T-helper 9 cell (primary cell): Measurements from ENCODE around the gene AP3B1.

ENCODE experiments used
- DNase-seq: peaks from one replicate; pipeline ENCODE4 v3.0.0-alpha.2; 2020

The AP3B1 gene

GRCh38 chr5:78287833-78288232, 6.7 kb downstream of the AP3B1 start:
- no peak for DNase-seq

DNA sequence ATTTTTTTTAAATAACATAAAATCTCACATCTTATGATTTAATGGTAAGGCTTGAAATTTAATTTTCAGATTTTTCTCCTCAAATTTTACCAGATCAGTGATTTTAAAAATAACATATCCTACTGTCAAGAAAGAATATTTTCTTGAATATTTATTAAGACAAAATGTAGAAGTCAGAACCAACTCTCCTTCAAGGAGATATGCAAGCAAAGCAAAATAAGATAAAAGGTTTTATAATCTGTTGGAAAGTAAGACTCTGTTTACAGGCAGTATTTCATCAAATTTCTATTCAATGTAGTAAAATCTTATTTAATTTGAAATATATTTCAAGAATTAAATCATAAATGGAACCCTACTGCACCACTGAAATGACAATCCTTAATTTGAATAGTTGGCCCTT, 7.3 kb downstream of the AP3B1 start:
- no peak for DNase-seq

DNA sequence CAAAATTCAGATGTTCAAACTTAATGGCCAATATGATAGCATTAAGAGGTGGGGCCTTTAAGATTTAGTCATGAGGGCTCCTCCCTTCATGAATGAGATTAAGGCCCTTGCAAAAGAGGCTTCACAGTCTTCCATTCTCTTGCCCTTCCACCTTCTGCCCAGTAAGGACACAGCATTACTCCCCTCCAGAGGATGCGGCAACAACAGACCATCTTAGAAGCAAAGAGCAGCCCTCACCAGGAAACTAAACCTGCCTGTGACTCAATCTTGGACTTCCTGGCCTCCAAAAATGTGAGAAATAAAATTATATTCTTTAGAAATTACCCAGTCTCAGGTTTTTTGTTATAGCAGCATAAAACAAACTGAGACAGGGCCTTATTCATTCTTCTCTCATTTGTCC, 8.2 kb downstream of the AP3B1 start:
- DNase-seq, result no peak

GRCh38 chr5:78283802-78284201, 10.7 kb downstream of the AP3B1 start:
- no peak for DNase-seq

GRCh38 chr5:78283105-78283504, 11.4 kb downstream of the AP3B1 start:
- DNase-seq, result no peak

DNA sequence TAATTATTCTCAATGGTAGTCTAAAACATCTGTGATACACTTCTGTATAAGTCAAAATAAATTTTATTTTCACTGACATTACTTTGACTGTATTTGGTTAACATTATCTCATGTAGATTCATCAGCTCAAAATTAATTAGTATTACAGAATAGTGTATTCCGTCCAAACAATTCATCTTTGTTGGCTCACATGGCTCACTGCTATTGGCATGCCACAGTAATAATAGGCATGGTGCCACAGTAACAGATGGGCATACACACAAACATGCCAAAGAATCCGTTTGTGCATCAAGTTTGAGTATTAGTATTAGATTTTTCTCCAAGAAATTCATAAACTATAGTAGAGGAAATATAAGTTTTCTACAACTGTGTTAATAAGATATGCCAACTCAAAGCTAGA, 14.2 kb downstream of the AP3B1 start:
- no peak for DNase-seq

- DNase-seq, result no peak
Measured at GRCh38 chr5:78279194-78279593, 15.3 kb downstream of the AP3B1 start.

DNA sequence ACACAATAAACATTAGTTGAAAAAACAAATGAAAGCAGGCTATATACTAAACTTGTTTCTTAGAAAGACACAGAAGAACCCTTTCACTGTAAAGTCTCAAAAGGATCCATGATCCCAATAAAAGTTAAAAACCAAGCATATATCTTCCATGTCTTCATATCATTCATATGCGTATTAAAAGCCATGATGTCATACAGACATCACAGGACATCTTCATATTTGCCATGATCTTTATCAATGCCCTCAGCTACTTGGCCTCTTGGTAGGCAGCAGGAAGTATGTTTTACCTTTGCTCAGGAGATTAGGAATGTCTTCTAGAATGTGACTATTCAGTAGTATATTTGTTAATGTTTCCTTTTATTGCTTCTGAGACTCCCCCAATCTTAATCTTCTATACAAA, 16.8 kb downstream of the AP3B1 start:
- no peak for DNase-seq

DNA sequence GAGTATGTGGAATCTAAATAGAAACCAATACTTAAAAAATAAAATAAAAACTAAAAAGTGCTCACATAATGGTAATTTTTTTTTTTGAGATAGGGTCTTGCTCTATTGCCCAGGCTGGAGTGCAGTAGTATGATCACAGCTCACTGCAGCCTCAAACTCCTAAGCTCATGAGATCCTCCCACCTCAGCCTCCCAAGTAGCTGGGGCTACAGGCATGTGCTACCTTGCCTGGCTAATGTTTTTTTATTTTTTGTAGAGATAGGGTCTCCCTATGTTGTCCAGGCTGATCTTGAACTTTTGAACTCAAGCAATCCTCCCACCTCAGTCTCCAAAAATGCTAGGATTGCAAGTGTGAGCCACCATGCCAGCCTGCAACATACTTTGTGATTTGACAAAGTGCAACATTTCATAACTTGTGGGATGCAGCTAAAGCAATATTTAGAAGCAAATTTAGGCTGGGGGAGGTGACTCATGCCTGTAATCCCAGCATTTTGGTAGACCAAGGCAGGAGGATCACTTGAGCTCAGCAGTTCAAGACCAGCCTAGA, 18.4 kb downstream of the AP3B1 start:
- DNase-seq, result no peak

DNA sequence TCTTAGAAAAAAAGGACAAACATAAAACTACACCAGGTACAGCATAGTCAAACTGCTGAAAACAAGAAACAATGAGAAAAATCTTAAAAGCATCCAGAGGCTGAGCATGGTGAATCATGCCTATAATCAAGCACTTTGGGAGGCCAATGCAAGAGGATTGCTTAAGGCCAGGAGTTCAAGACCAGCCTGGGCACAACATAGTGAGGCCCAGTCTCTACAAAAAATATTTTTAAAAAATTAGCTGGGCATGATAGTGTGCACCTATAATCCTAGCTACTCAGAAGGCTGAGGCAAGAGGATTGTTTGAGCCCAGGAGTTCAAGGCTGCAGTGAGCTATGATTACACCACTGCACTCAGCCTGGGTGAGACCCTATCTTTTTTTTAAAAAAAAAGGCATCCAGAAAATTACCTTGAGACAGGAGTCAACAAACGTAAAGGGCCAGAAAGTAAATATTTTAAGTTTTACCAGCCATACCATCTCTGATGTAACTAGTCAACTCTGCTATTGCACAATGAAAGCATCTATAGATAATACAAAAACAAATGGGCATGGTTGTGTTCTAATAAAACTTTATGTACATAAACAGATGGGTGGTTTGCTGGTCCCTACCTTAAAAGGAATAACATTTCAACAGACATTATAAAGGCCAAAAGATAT, 19.8 kb downstream of the AP3B1 start:
- no peak for DNase-seq

DNA sequence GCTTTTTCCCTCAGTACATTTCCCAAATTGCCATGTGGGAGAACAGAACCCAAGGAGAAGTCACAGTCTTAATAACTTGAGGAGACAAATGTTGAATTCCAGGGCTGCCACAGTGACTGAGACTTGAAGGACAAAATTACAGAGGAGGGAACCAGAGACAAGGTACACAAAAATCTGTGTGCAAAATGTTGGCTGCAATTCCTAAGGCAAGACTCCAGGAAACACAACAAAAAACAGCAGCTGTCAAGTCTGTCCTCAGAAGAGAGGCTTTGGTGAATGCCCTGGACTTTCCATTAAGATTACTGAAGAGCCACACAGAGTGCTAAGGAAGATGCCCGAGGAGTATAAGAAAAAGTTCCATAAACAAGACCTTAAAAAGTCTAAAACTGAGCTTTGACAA, 21.1 kb downstream of the AP3B1 start:
- no peak for DNase-seq

- DNase-seq, result no peak
Measured at GRCh38 chr5:78271766-78272165, 22.7 kb downstream of the AP3B1 start.

- no peak for DNase-seq
Measured at GRCh38 chr5:78269088-78269703, 25.3 kb downstream of the AP3B1 start.

GRCh38 chr5:78268356-78268755, 26.1 kb downstream of the AP3B1 start:
- DNase-seq, result no peak

DNA sequence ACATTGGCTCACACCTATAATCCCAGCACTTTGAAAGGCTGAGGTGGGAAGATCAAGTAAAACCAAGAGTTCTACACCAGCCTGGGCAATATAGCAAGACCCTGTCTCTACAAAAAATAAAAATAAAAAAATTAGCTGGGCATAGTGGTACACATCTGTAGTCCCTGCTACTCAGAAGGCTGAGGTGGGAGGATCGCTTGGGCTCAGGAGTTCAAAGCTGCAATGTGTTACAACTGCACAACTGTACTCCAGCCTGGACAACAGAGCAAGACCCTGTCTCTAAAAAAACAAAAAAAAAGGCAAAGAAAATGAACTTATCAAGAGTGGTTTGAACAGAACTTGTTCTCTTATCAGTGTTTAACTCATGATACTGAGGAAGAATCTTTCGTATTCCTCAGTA, 29.3 kb downstream of the AP3B1 start:
- no peak for DNase-seq

- no peak for DNase-seq
Measured at GRCh38 chr5:78264600-78264999, 29.9 kb downstream of the AP3B1 start.

- no peak for DNase-seq
Measured at GRCh38 chr5:78260771-78261170, 33.7 kb downstream of the AP3B1 start.

DNA sequence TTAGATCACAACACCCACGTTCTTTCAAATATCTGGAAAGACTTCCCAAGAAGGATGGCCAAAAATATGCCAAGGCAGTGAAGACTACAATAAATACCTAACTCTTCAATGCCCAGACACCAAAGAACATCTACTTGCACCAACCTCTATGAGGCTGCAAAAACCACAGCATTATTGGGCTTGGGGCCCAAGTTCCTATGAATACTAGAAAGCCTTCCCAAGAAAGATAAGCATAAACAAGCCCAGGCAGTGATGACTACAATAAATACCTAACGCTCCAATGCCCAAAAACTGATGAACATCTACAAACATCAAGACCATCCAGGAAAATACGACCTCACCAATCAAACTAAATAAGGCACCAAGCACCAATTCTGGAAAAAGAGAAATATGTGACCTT, 41.3 kb downstream of the AP3B1 start:
- no peak for DNase-seq

DNA sequence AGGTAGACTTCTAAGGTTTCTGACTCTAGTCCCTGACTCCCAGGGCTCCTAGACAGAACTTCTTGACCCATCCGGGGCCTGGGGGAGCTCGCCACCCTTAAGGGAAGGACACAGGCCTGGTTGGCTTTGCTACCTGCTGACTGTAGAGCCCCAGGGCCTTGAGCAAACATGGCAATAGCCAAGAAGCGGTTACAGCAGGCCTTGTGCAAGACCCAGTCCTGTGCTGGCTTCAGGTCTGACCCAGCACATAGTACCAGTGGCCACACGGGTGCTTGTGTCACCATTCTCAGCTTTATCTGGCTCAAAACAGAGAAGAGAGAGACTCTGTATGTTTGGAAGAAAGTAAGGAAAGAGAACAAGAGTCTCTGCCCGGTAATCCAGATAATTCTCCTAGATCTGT, 41.8 kb downstream of the AP3B1 start:
- DNase-seq, result no peak

DNA sequence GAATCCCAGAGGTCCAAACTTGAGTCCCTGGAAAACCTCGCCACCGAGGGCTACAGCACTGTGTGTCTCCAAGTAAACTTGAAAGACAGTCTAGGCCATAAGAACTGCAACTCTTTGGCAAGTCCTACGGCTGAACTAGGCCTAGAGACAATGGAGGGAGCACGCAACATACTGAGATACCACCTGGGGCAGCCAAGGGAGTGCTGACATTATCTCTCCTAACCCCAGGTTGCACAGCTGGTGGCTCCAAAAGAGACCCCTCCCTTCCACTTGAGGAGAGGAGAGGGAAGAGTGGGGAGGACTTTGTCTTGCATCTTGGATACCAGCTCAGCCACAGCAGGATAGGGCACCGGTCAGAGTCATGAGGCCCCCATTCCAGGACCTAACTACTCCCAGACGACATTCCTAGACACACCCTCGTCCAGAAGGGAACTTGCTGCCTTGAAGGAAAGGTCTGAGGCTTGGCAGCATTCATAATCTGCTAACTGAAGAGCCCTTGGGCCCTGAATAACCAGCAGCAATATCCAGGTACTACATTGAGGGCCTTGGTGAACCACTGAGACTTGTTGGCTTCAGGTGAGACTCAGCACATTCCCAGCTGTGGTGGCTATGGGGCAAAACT, 42.7 kb downstream of the AP3B1 start:
- no peak for DNase-seq

GRCh38 chr5:78245136-78245535, 49.4 kb downstream of the AP3B1 start:
- no peak for DNase-seq

DNA sequence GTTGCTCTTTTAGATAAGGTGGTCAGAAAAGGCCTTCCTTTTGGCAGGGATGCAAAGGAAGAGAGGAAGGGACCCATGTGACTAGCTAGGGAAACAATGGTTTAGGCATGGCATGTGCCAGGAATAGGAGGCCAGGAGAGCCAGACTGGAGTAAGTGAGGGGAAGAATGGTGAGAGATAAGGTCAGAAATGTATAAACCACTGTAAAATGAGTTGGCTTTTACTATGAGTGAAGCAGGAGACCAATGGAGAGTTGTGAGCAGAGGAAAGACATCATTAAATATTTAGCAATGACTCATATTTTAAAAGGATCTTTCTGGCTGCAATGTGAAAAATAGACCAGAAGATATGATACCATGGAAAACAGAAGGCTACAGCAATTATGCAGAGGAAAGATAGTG, 50.9 kb downstream of the AP3B1 start:
- DNase-seq, result no peak

DNA sequence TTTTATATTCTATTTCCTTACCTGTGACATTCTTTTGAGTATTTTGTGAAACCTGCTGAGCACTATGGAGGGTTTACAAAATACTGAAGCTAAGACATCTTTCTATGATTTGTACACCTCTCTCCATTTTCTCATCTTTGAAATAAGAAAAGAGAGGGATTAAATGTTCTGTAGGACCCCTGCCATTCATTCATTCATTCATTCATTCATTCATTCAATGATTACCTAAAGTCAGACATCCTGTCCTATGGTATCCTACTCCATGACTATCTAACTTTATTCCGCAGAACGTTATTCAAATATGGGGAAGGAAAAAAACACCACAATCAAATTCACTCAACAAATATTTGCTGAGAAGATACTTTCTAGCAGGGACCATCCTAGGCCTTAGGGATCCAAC, 51.4 kb downstream of the AP3B1 start:
- DNase-seq, result no peak

- DNase-seq, result no peak
Measured at GRCh38 chr5:78242001-78242400, 52.5 kb downstream of the AP3B1 start.
